Measurements from ENCODE around the gene TMEM151B. TPM values are rescaled to one million over a fixed set of nuclear protein-coding genes. Genes with fewer than 3 reads are reported as not detected.

The TMEM151B gene
- total and polyA plus RNA-seq, 2 of the 4 experiments (the other 2 are of a cell fraction), result not detected

- no peak overlapping the region for H2BK5ac ChIP-seq (ENCODE audit: low read depth, low read length, poor library complexity, severe bottlenecking)
- peaks cover 19 to 67% of the 10 kb centered on the region in 2 experiments for H3K79me1 ChIP-seq (ENCODE audit: low read depth in 1 of 2, low read length in 2 of 2)
- H3K9me3 ChIP-seq (ENCODE audit: control insufficient read depth, insufficient read depth, low read length), result no peaks in the 10 kb centered on the region
- in situ Hi-C loops (cut with MboI; ENCODE audit: low sequenced_read_pairs), result no loop called here
- DNase-seq (no peak), ATAC-seq (ENCODE audit: low read depth) (no peak)
- peaks cover 54% of the 10 kb centered on the region for H3K36me3 ChIP-seq (ENCODE audit: control insufficient read depth, insufficient read depth, low read length)
- H4K20me1 ChIP-seq (ENCODE audit: insufficient read depth, low read length), result peaks cover 64% of the 10 kb centered on the region
- no peak overlapping the region for H2BK15ac ChIP-seq (ENCODE audit: low read depth, low read length)
- no peaks in the 10 kb centered on the region for H3K27me3 ChIP-seq (ENCODE audit: control insufficient read depth, insufficient read depth, low read length)
- H3K4me1 ChIP-seq (ENCODE audit: control insufficient read depth, insufficient read depth, low read length), result peaks cover 8% of the 10 kb centered on the region
- CTCF ChIA-PET, result interaction anchor here (1.4 kb wide), 1 partner anchor 18 kb away, joined by 4 read pairs; no protein-coding TSS in a partner anchor
- no peak overlapping the region for H4K5ac ChIP-seq (ENCODE audit: low read depth, low read length)
- POLR2A ChIA-PET (ENCODE audit: unreplicated experiment), result interaction anchor here (0.7 kb wide), 1 partner anchor 9 kb away, joined by 4 read pairs; the partner anchor contains the start of gene HSP90AB1
- no peak overlapping the region for H3K4me3 ChIP-seq (ENCODE audit: insufficient read depth, low read depth, low read length)
- TF ChIP-seq POLR2A (IDR thresholded peaks at IDR 0.05; ENCODE audit: low read depth, low read length) (peak; percentile 41), RAD21 (IDR thresholded peaks at IDR 0.05; ENCODE audit: low read length) (no peak)
- TF ChIP-seq, protein P1, sequence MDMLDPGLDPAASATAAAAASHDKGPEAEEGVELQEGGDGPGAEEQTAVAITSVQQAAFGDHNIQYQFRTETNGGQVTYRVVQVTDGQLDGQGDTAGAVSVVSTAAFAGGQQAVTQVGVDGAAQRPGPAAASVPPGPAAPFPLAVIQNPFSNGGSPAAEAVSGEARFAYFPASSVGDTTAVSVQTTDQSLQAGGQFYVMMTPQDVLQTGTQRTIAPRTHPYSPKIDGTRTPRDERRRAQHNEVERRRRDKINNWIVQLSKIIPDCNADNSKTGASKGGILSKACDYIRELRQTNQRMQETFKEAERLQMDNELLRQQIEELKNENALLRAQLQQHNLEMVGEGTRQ (IDR thresholded peaks at IDR 0.05; ENCODE audit: low read depth, low read length), result no peak
- no peak overlapping the region for H2BK120ac ChIP-seq (ENCODE audit: low read depth, low read length)
- no peak overlapping the region for H2AFZ ChIP-seq (replicated peaks; ENCODE audit: low read length, poor library complexity)
- WGBS, 2 experiments (ENCODE audit: extremely low coverage in 2 of 2, insufficient read length in 1 of 2), result 80% methylated on average over 4 of the region's 16 CpGs; no CpG with 5 or more reads in 1 of the 2 experiments
- no peak overlapping the region for H2AK9ac ChIP-seq (replicated peaks; ENCODE audit: low read depth, low read length, poor library complexity)
- H3K4ac ChIP-seq (ENCODE audit: low read depth, low read length), result no peak overlapping the region
- intact Hi-C loops (cut with micrococcal nuclease), result no loop called here
- no peak overlapping the region for H3K27ac ChIP-seq (ENCODE audit: insufficient read depth, low read length)
- H3K14ac ChIP-seq (replicated peaks; ENCODE audit: low read depth, low read length), result no peak overlapping the region
- H3K23ac ChIP-seq (ENCODE audit: low read depth, low read length), result peak overlapping the region; percentile 24; the same call in 1 of the 2 replicates
- no peak overlapping the region for H3K56ac ChIP-seq (ENCODE audit: extremely low read depth, insufficient read depth, low read length)
- no peak overlapping the region for H3K9ac ChIP-seq (ENCODE audit: low read depth, low read length)
- H3K18ac ChIP-seq (ENCODE audit: low read depth, low read length), result no peak overlapping the region
- H3K9me1 ChIP-seq (ENCODE audit: insufficient read depth, low read length), result peaks cover 9% of the 10 kb centered on the region; the same call in 1 of the 2 replicates
- H4K91ac ChIP-seq (ENCODE audit: insufficient read depth, low read depth, low read length), result no peak overlapping the region
- no peak overlapping the region for H2BK20ac ChIP-seq (ENCODE audit: low read depth, low read length)
- no TSS peak for BruUV-seq (replicated peaks)
- H3K4me2 ChIP-seq (ENCODE audit: low read depth, low read length), result no peak overlapping the region
- dilution Hi-C loops (cut with HindIII; ENCODE audit: low sequenced_read_pairs, unreplicated experiment), result no loop called here
- H4K8ac ChIP-seq (ENCODE audit: low read depth in 2 of 2, low read length in 2 of 2), result no peak overlapping the region
- no peak overlapping the region for H2AK5ac ChIP-seq (ENCODE audit: low read depth, low read length)
Observed at GRCh38 chr6:44255105-44255808, 15.0 kb upstream of the TMEM151B start.
